GM18519 (cell line): ENCODE data around the gene ASMT.
"Not testable (repeated sequence)": the region's sequence is repeated elsewhere in the genome, so short reads cannot be mapped to it uniquely, and the experiment has no call there.

Experiments used
- ATAC-seq: cut with Tn5 transposase; IDR thresholded peaks from one replicate; pipeline ENCODE4 v1.9.1; 2021; ENCODE audit warnings: mild to moderate bottlenecking, moderate library complexity; ENCODE audit not compliant: unreplicated experiment, low FRiP score

Gene ASMT

GRCh38 chrX:1646009-1646408 lies 31.1 kb downstream of the ASMT start:
- no peak for ATAC-seq

GRCh38 chrX:1649621-1650020 lies 34.8 kb downstream of the ASMT start:
- ATAC-seq = no peak

- ATAC-seq = not testable (repeated sequence)
These were observed 37.4 kb downstream of the ASMT start for GRCh38 chrX:1652011-1652811.

- no peak for ATAC-seq
These were observed 41.5 kb downstream of the ASMT start for GRCh38 chrX:1656379-1656778.

GRCh38 chrX:1657367-1658070 lies 42.7 kb downstream of the ASMT start:
- ATAC-seq = peak; percentile 33

GRCh38 chrX:1658071-1658491 lies 43.2 kb downstream of the ASMT start:
- ATAC-seq = no peak

- no peak for ATAC-seq
These were observed 45.0 kb downstream of the ASMT start for GRCh38 chrX:1659664-1660461.

GRCh38 chrX:1661048-1661921 lies 46.4 kb downstream of the ASMT start:
- ATAC-seq = peak; percentile 57

GRCh38 chrX:1661922-1662221 lies 47.0 kb downstream of the ASMT start:
- ATAC-seq = no peak

- ATAC-seq = no peak
These were observed 52.7 kb downstream of the ASMT start for GRCh38 chrX:1667566-1667965.

GRCh38 chrX:1673337-1673736 lies 58.5 kb downstream of the ASMT start:
- ATAC-seq = no peak

GRCh38 chrX:1676866-1677265 lies 62.0 kb downstream of the ASMT start:
- ATAC-seq = no peak

- peak; percentile 53 for ATAC-seq
These were observed 64.4 kb downstream of the ASMT start for GRCh38 chrX:1679238-1679637.

- ATAC-seq = no peak
These were observed 66.6 kb downstream of the ASMT start for GRCh38 chrX:1681439-1681838.

- ATAC-seq = not testable (repeated sequence)
These were observed 67.0 kb downstream of the ASMT start for GRCh38 chrX:1681856-1682255.

- not testable (repeated sequence) for ATAC-seq
These were observed 67.6 kb downstream of the ASMT start for GRCh38 chrX:1682501-1682900.

- ATAC-seq = not testable (repeated sequence)
These were observed 70.0 kb downstream of the ASMT start for GRCh38 chrX:1684883-1685282.

GRCh38 chrX:1685444-1685880 lies 70.6 kb downstream of the ASMT start:
- not testable (repeated sequence) for ATAC-seq

- ATAC-seq = no peak
These were observed 71.8 kb downstream of the ASMT start for GRCh38 chrX:1686642-1687041.
